Measurements from ENCODE around the gene COG8.

- no peak for TF ChIP-seq EZH2 (IDR thresholded peaks at IDR 0.05; ENCODE audit: insufficient read depth, poor library complexity, severe bottlenecking)
- TF ChIP-seq EZH2phosphoT487 (IDR thresholded peaks at IDR 0.05; ENCODE audit: insufficient read depth, low read depth), result no peak
Observed at GRCh38 chr16:69350536-69351133, 11.3 kb upstream of the COG8 start.

Data from GM23248 (cell line).